ENCODE measurements around the gene SLC8A1. TPM values are rescaled to one million over a fixed set of nuclear protein-coding genes. Genes with fewer than 3 reads are reported as not detected.
A peak's percentile ranks its signal among the peaks of the same experiment; 100 is the strongest.

The SLC8A1 gene
- total and polyA plus RNA-seq, 8 donors: 0.31 to 105 (median 14.0) TPM

DNA sequence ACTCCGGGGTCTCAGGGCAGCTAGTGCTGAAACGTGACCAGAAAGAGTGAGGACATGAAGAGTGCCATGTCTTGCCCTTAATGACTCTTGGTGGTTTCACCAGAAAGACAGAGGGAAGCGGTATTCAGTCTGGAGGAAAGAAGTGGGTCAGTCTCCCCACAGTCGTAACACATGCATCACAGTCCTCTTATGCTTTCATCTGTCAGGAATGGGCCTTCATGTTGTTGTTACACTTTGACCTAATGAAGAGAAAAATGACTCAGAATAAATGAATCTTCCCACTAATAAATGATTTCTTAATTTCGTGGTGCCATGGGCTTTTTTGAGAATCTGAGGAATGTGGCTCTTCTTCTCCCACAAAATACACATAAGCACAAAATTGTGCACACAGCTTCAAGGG, 103.2 kb downstream of the SLC8A1 start:
- no peak for DNase-seq
- no peak for TF ChIP-seq POLR2A (IDR thresholded peaks at IDR 0.05)
- TF ChIP-seq, protein P1, sequence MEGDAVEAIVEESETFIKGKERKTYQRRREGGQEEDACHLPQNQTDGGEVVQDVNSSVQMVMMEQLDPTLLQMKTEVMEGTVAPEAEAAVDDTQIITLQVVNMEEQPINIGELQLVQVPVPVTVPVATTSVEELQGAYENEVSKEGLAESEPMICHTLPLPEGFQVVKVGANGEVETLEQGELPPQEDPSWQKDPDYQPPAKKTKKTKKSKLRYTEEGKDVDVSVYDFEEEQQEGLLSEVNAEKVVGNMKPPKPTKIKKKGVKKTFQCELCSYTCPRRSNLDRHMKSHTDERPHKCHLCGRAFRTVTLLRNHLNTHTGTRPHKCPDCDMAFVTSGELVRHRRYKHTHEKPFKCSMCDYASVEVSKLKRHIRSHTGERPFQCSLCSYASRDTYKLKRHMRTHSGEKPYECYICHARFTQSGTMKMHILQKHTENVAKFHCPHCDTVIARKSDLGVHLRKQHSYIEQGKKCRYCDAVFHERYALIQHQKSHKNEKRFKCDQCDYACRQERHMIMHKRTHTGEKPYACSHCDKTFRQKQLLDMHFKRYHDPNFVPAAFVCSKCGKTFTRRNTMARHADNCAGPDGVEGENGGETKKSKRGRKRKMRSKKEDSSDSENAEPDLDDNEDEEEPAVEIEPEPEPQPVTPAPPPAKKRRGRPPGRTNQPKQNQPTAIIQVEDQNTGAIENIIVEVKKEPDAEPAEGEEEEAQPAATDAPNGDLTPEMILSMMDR (IDR thresholded peaks at IDR 0.05): no peak
- no peak for TF ChIP-seq POLR2AphosphoS5 (IDR thresholded peaks at IDR 0.05)
- TF ChIP-seq EP300 (IDR thresholded peaks at IDR 0.05): no peak

DNA sequence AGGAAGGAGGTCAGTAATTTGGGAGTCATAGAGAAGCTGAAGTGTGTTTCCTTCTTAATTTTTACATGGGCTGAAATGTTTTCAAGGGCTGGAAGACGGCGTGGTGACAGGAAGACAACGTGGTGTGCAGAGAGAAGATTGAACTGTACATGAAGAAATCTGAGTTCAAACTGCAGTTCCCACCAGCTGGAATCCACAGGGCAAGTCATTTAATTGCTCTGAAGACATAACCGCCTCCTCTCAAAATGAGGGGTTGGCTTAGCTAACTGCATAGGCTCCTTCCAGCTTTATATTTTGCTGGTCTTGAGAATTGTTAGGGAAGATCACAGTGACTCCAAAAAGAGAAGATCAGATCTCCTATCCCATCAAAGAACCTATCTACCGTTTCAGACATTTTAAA, 103.9 kb downstream of the SLC8A1 start:
- H3K27ac ChIP-seq: no peak overlapping the region

More for the DNA sequence above, 103.2 kb downstream of the SLC8A1 start:
- intact Hi-C loops (cut with DNase I; ENCODE audit: low total_unique reads): no loop called here
- H3K27ac ChIP-seq: no peak overlapping the region
- no peaks in the 10 kb centered on the region for H3K27me3 ChIP-seq
- H3K36me3 ChIP-seq: no peaks in the 10 kb centered on the region
- 63 to 81% (median 68%) methylated on average over 5 of the region's 5 CpGs for WGBS, 5 donors
- H3K4me3 ChIP-seq: no peak overlapping the region
- H3K4me1 ChIP-seq: peaks cover 0 to 32% (median 8%) of the 10 kb centered on the region in 4 donors
- H3K9me3 ChIP-seq: no peaks in the 10 kb centered on the region

DNA sequence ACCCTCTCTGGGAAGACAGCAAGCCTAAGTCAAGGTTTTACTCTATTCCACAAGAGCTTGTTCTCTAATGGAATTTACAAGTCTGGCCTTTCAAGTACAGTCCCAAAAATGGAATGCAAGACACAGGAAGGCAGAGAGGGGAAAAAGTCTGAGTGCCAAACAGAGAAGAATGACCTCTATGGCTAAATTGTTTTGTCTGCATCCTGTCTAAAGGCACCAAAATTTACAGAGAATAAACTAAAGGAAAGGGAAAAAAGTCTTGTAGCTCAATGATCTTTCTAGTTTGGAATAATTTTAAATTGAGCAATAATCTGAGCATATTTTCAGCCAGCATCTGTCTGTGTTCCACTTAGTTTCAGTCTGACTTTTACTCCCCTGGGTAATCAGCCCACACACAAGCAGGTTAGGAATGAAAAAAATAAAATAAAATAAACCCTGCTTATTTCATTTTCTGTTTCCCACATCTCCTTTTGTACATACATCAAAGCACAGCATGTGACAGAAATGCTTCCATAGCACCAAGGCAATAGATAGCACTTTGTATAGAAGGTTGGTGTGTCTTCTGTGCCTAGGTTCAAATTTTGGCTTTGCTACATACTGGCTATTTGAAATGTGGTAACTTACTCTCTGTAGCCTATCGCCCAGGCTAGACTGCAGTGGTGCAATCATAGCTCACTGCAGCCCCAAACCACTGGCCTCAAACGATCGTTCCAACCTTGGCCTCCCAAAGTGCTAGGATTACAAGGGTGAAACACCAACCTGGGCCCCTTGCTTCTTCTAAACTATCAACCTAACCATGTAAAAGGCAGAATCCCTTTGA, 105.1 kb downstream of the SLC8A1 start:
- TF ChIP-seq POLR2A (IDR thresholded peaks at IDR 0.05): no peak
- TF ChIP-seq, protein P1 (IDR thresholded peaks at IDR 0.05): no peak
- TF ChIP-seq POLR2AphosphoS5 (IDR thresholded peaks at IDR 0.05): no peak
- TF ChIP-seq EP300 (IDR thresholded peaks at IDR 0.05): no peak
- Histone ChIP-seq H3K4me3 (no peak overlapping the region), H3K27ac (peak overlapping the region in 4 of 5 donors; percentile 18 to 60 (median 38)), H3K9me3 (no peaks in the 10 kb centered on the region), H3K36me3 (no peaks in the 10 kb centered on the region), H3K27me3 (no peaks in the 10 kb centered on the region), H3K4me1 (peaks cover 0 to 21% (median 8%) of the 10 kb centered on the region in 4 donors)
- WGBS, 5 donors: 78 to 97% (median 88%) methylated on average over 3 of the region's 3 CpGs
- no peak for DNase-seq
- intact Hi-C loops (cut with DNase I; ENCODE audit: low total_unique reads): no loop called here

More for the DNA sequence above, 103.9 kb downstream of the SLC8A1 start:
- 75 to 86% (median 85%) methylated on average over 5 of the region's 5 CpGs for WGBS, 5 donors
- TF ChIP-seq, protein P1 (IDR thresholded peaks at IDR 0.05): no peak
- TF ChIP-seq EP300 (IDR thresholded peaks at IDR 0.05): no peak
- TF ChIP-seq POLR2AphosphoS5 (IDR thresholded peaks at IDR 0.05): no peak
- no peak for TF ChIP-seq POLR2A (IDR thresholded peaks at IDR 0.05)
- Histone ChIP-seq H3K4me3 (no peak overlapping the region), H3K9me3 (no peaks in the 10 kb centered on the region), H3K27me3 (no peaks in the 10 kb centered on the region), H3K36me3 (no peaks in the 10 kb centered on the region), H3K4me1 (peaks cover 0 to 25% (median 8%) of the 10 kb centered on the region in 4 donors)
- no peak for DNase-seq
- intact Hi-C loops (cut with DNase I; ENCODE audit: low total_unique reads): no loop called here

DNA sequence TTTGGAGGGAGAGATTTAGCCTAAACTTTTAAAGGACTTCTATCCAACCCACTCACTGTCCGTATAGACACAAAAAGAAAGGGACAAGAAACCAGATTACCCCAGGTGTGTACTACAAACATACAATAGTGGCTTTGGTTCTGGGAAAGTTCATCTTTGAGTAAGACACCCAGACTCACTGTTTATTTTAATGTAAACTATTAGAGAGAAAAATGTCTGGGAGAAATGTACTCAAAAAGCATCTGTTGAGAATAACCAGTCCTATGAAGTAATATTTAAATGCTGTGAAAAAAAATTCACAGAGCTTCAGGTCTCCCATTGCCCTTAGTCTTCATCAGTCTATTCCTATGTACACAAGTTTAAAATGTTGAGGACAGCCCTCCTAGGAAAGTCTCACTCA, 107.5 kb downstream of the SLC8A1 start:
- H3K27me3 ChIP-seq: no peaks in the 10 kb centered on the region
- no peak overlapping the region for H3K4me3 ChIP-seq
- WGBS, 5 donors: 54 to 82% (median 77%) methylated on average over 1 of the region's 1 CpG
- no peaks in the 10 kb centered on the region for H3K9me3 ChIP-seq
- H3K4me1 ChIP-seq: peaks cover 0 to 21% (median 8%) of the 10 kb centered on the region in 4 donors
- intact Hi-C loops (cut with DNase I; ENCODE audit: low total_unique reads): no loop called here
- H3K36me3 ChIP-seq: no peaks in the 10 kb centered on the region
- H3K27ac ChIP-seq: no peak overlapping the region
- DNase-seq: no peak
- TF ChIP-seq POLR2A (IDR thresholded peaks at IDR 0.05) (no peak), EP300 (IDR thresholded peaks at IDR 0.05) (no peak), POLR2AphosphoS5 (IDR thresholded peaks at IDR 0.05) (no peak)
- TF ChIP-seq, protein P1 (IDR thresholded peaks at IDR 0.05): no peak
